HCT116 (cell line): ENCODE measurements around the gene FERMT2. TPM values are rescaled to one million over a fixed set of nuclear protein-coding genes. Genes with fewer than 3 reads are reported as not detected.

Source experiments
- ATAC-seq: fragments of 200-7000 bp; cut with Tn5 transposase; 2 replicates; pipeline ENCODE4 v1.9.1; 2020; ENCODE audit warnings: mild to moderate bottlenecking, moderate library complexity
- Bru-seq: library from RNA; stranded (reverse); fragments of 400-500 nt; gene quantifications from one replicate; lab custom pipeline; 2021; lab: Mats Ljungman, UMichigan
- BruChase-seq, 2 experiments: library from RNA; stranded (reverse); fragments of 400-500 nt; gene quantifications; one replicate each; lab custom pipeline; 2021; lab: Mats Ljungman, UMichigan
- BruUV-seq: library from RNA; stranded (reverse); fragments of 400-500 nt; replicated peaks from 2 replicates; lab custom pipeline; 2021; lab: Mats Ljungman, UMichigan
- CTCF ChIA-PET: fragments of 300-600 bp; sonication (Branson Sonifier 250); formaldehyde crosslinking; loops from one replicate; lab custom pipeline; 2021; ENCODE audit warnings: antibody characterized with exemption; lab: Charles Lee
- POLR2A ChIA-PET: fragments of 300-600, 350-600 bp; sonication (Branson Sonifier 250); formaldehyde crosslinking; loops from one replicate; lab custom pipeline; 2021; ENCODE audit warnings: antibody characterized with exemption; lab: Charles Lee
- RAD21 ChIA-PET, 2 experiments: fragments of 300-600 bp; sonication (Branson Sonifier 250); formaldehyde crosslinking; loops; one replicate each; lab custom pipeline; 2023; ENCODE audit warnings: low total read pairs in 2 of 2; ENCODE audit not compliant: uncharacterized antibody in 2 of 2, unreplicated experiment in 2 of 2, low non-redundant PET in 1 of 2; lab: Charles Lee
- DNase-seq: peaks from one replicate; pipeline ENCODE4 v3.0.0-alpha.2; 2010; ENCODE audit warnings: low read depth, low spot score
- H2AFZ ChIP-seq: fragments of 200-600 bp; shearing (Covaris generic), sonication (generic); 2 replicates; pipeline ENCODE4 v1.6.1; 2017; ENCODE audit warnings: low read depth, mixed run types, mixed read lengths, antibody characterized with exemption, low read length; ENCODE audit not compliant: poor library complexity, severe bottlenecking
- H3K27ac ChIP-seq: 2 replicates; pipeline ENCODE4 v1.5.1; 2012; ENCODE audit warnings: low read depth, low read length
- H3K27me3 ChIP-seq: fragments of 200-600 bp; sonication (generic); 2 replicates; pipeline ENCODE4 v1.6.1; 2016; ENCODE audit warnings: mixed run types, low read length, mixed read lengths; ENCODE audit not compliant: insufficient read depth
- H3K36me3 ChIP-seq, 2 experiments: fragments of 200-500 bp in 1 of 2; fragments of 200-600 bp in 1 of 2; sonication (Bioruptor generic) in 1 of 2; sonication (generic) in 1 of 2; 2 replicates each; pipeline versions ENCODE4 v1.5.1 to v1.6.1; 2014 to 2016; ENCODE audit warnings: low read length in 2 of 2, inconsistent platforms in 1 of 2, mixed read lengths in 1 of 2, mixed run types in 1 of 2; ENCODE audit not compliant: insufficient read depth in 2 of 2, control insufficient read depth in 1 of 2
- H3K4me1 ChIP-seq, 2 experiments: fragments of 200-600 bp in 1 of 2; sonication (generic) in 1 of 2; 2 replicates each; pipeline versions ENCODE4 v1.5.1 to v1.6.1; 2012 to 2017; ENCODE audit warnings: low read length in 2 of 2, inconsistent platforms in 1 of 2, mild to moderate bottlenecking in 1 of 2, mixed read lengths in 1 of 2, mixed run types in 1 of 2, moderate library complexity in 1 of 2; ENCODE audit not compliant: insufficient read depth in 2 of 2, control insufficient read depth in 1 of 2
- H3K4me2 ChIP-seq: fragments of 200-600 bp; sonication (generic); 2 replicates; pipeline ENCODE4 v1.6.1; 2017; ENCODE audit warnings: mixed run types, low read length, mixed read lengths
- H3K4me3 ChIP-seq, 2 experiments: fragments of 200-600 bp in 1 of 2; sonication (generic) in 1 of 2; replicated peaks in 1 of 2; 2 replicates each; pipeline ENCODE4 v1.5.1; 2011 to 2016; ENCODE audit warnings: low read length in 2 of 2, control low read depth in 1 of 2, low read depth in 1 of 2, mild to moderate bottlenecking in 1 of 2, mixed read lengths in 1 of 2, mixed run types in 1 of 2
- H3K79me2 ChIP-seq: fragments of 200-600 bp; sonication (generic); 2 replicates; pipeline ENCODE4 v1.6.1; 2017; ENCODE audit warnings: mild to moderate bottlenecking, mixed run types, low read length, moderate library complexity, mixed read lengths; ENCODE audit not compliant: insufficient read depth
- H3K9ac ChIP-seq: fragments of 200-600 bp; sonication (generic); 2 replicates; pipeline ENCODE4 v1.6.1; 2016; ENCODE audit warnings: low read length, mixed read lengths
- H3K9me2 ChIP-seq: fragments of 200-600 bp; sonication (generic), shearing (Covaris generic); 2 replicates; pipeline ENCODE4 v1.6.1; 2017; ENCODE audit warnings: mixed run types, mild to moderate bottlenecking, moderate library complexity; ENCODE audit not compliant: insufficient read depth
- H3K9me3 ChIP-seq, 2 experiments: fragments of 200-500 bp in 1 of 2; fragments of 200-600 bp in 1 of 2; sonication (Bioruptor generic) in 1 of 2; sonication (generic) in 1 of 2; 2 replicates each; pipeline ENCODE4 v1.6.1; 2014 to 2017; ENCODE audit warnings: low read length in 2 of 2, mixed read lengths in 2 of 2, inconsistent platforms in 1 of 2, low read depth in 1 of 2, mild to moderate bottlenecking in 1 of 2, mixed run types in 1 of 2, moderate library complexity in 1 of 2; ENCODE audit not compliant: control insufficient read depth in 1 of 2, insufficient read depth in 1 of 2
- H4K20me1 ChIP-seq: fragments of 200-600 bp; sonication (generic), shearing (Covaris generic); 2 replicates; pipeline ENCODE4 v1.6.1; 2017; ENCODE audit warnings: mixed run types, mild to moderate bottlenecking, moderate library complexity; ENCODE audit not compliant: insufficient read depth
- ATF3 ChIP-seq: IDR thresholded peaks from 2 replicates; pipeline ENCODE4 v1.6.1; 2012
- CBX3 ChIP-seq: IDR thresholded peaks from 2 replicates; pipeline ENCODE4 v1.6.1; 2012; ENCODE audit warnings: low read depth
- CEBPB ChIP-seq: IDR thresholded peaks from 2 replicates; pipeline ENCODE4 v1.6.1; 2012; ENCODE audit warnings: low read depth
- EGR1 ChIP-seq: IDR thresholded peaks from 2 replicates; pipeline ENCODE4 v1.6.1; 2012; ENCODE audit warnings: low read depth
- ELF1 ChIP-seq: IDR thresholded peaks from 2 replicates; pipeline ENCODE4 v1.6.1; 2012; ENCODE audit warnings: low read depth, borderline replicate concordance
- EZH2 ChIP-seq: fragments of 200-600 bp; sonication (generic); IDR thresholded peaks from 2 replicates; pipeline ENCODE4 v1.6.1; 2017; ENCODE audit warnings: antibody characterized with exemption, mixed run types
- EZH2phosphoT487 ChIP-seq: fragments of 200-600 bp; IDR thresholded peaks from 2 replicates; pipeline ENCODE4 v1.6.1; 2018; ENCODE audit warnings: antibody characterized with exemption, borderline replicate concordance
- JUND ChIP-seq: IDR thresholded peaks from 2 replicates; pipeline ENCODE4 v1.6.1; 2012
- POLR2AphosphoS5 ChIP-seq: IDR thresholded peaks from 2 replicates; pipeline ENCODE4 v1.6.1; 2011; ENCODE audit warnings: mild to moderate bottlenecking, low read depth, low read length, moderate library complexity
- RAD21 ChIP-seq: IDR thresholded peaks from 2 replicates; pipeline ENCODE4 v1.6.1; 2012; ENCODE audit warnings: low read depth, mild to moderate bottlenecking
- SP1 ChIP-seq: IDR thresholded peaks from 2 replicates; pipeline ENCODE4 v1.6.1; 2012; ENCODE audit warnings: low read depth
- YY1 ChIP-seq: IDR thresholded peaks from 2 replicates; pipeline ENCODE4 v1.6.1; 2011; ENCODE audit warnings: low read length, low read depth, moderate library complexity, mild to moderate bottlenecking; ENCODE audit not compliant: insufficient replicate concordance; ENCODE audit errors: extremely low read depth
- ZFX ChIP-seq: fragments of 450-650 bp; IDR thresholded peaks from 2 replicates; pipeline ENCODE4 v1.6.1; 2017
- ZNF274 ChIP-seq: fragments of 200-500 bp; sonication (Bioruptor generic); IDR thresholded peaks from 2 replicates; pipeline ENCODE4 v1.6.1; 2014; ENCODE audit warnings: mild to moderate bottlenecking, low read depth, low read length, inconsistent platforms
- intact Hi-C: fragments of 100-400 bp; cut with micrococcal nuclease; formaldehyde crosslinking; loops from 2 replicates; pipeline ENCODE4 v1.10.0; 2022
- long read RNA-seq: library from polyadenylated mRNA; unstranded; transcript quantifications from one replicate; pipeline ENCODE4 v2.0.0, GENCODE V29; 2021; ENCODE audit not compliant: unreplicated experiment
- polyA plus RNA-seq: library from polyadenylated mRNA; unstranded; fragments of >200 nt; gene quantifications from 2 replicates; pipeline ENCODE4 v1.2.1, GENCODE V29; 2012; ENCODE audit warnings: missing spikeins
- total RNA-seq: library from RNA; stranded (reverse); gene quantifications from one replicate; pipeline ENCODE4 v1.2.1, GENCODE V29; 2021; ENCODE audit not compliant: unreplicated experiment
- TF ChIP-seq, protein P1 (sequence below): IDR thresholded peaks from 2 replicates; pipeline ENCODE4 v1.6.1; 2012; ENCODE audit warnings: low read depth
- TF ChIP-seq, protein P2 (sequence below), 3 experiments: fragments of 200-600 bp in 1 of 3; sonication (generic) in 1 of 3; IDR thresholded peaks in 2 of 3; conservative IDR thresholded peaks in 1 of 3; 2 replicates each; pipeline ENCODE4 v1.5.1; 2012 to 2017; ENCODE audit warnings: low read depth in 2 of 3, low read length in 2 of 3, antibody characterized with exemption in 1 of 3, borderline replicate concordance in 1 of 3, control low read depth in 1 of 3, mild to moderate bottlenecking in 1 of 3, mixed read lengths in 1 of 3, mixed run types in 1 of 3, moderate library complexity in 1 of 3; ENCODE audit not compliant: insufficient read depth in 1 of 3

FERMT2 gene, protein sequence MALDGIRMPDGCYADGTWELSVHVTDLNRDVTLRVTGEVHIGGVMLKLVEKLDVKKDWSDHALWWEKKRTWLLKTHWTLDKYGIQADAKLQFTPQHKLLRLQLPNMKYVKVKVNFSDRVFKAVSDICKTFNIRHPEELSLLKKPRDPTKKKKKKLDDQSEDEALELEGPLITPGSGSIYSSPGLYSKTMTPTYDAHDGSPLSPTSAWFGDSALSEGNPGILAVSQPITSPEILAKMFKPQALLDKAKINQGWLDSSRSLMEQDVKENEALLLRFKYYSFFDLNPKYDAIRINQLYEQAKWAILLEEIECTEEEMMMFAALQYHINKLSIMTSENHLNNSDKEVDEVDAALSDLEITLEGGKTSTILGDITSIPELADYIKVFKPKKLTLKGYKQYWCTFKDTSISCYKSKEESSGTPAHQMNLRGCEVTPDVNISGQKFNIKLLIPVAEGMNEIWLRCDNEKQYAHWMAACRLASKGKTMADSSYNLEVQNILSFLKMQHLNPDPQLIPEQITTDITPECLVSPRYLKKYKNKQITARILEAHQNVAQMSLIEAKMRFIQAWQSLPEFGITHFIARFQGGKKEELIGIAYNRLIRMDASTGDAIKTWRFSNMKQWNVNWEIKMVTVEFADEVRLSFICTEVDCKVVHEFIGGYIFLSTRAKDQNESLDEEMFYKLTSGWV
- total RNA-seq (24.8 TPM), Bru-seq, nascent RNA (percentile 73 among the genes with signal in this experiment), BruChase-seq, experiment 1, labeled RNA remaining after a 6-hour chase (percentile 69 among the genes with signal in this experiment), BruChase-seq, experiment 2, labeled RNA remaining after a 2-hour chase (percentile 65 among the genes with signal in this experiment)
- polyA plus RNA-seq, result 10.4 and 13.7 TPM in 2 replicates
- long read RNA-seq, transcript FERMT2-201 (15 exons, 3,338 nt), result major isoform, 15 of 40 reads
- long read RNA-seq, partial matches to known transcripts, result 20 of 40 reads
- long read RNA-seq, other reads (novel, unspliced or antisense), result 5 of 40 reads

- peaks cover 11 to 22% of the 10 kb centered on the region in 2 experiments; a peak in 3 of 4 replicates for H3K4me1 ChIP-seq
- no TSS peak for BruUV-seq
- no peaks in the 10 kb centered on the region for H3K27me3 ChIP-seq
- peak within 1 kb of the TSS; percentile 85 for H3K27ac ChIP-seq
- H3K9me2 ChIP-seq, result no peaks in the 10 kb centered on the region
- peak within 1 kb of the TSS; percentile 78 for H2AFZ ChIP-seq
- peaks cover 0 to 2% of the 10 kb centered on the region in 2 experiments; a peak in 2 of 4 replicates for H3K36me3 ChIP-seq
- H3K4me3 ChIP-seq, result peak within 1 kb of the TSS; percentile 80 to 92
- peak within 1 kb of the TSS; percentile 75 for H3K9ac ChIP-seq
- POLR2A ChIA-PET, result interaction anchor here (0.8 to 1.7 kb wide), 2 partner anchors 10 to 52 kb away, joined by 3 to 5 read pairs; no protein-coding TSS in a partner anchor
- DNase-seq (peak; percentile 57), ATAC-seq (peak; percentile 91)
- RAD21 ChIA-PET, result no interaction called here
- no peaks in the 10 kb centered on the region for H3K9me3 ChIP-seq
- peak within 1 kb of the TSS; percentile 86 for H3K4me2 ChIP-seq
- peaks cover 3% of the 10 kb centered on the region; the same call in 1 of the 2 replicates for H4K20me1 ChIP-seq
- intact Hi-C loops, result loop anchor here (5.0 kb wide), 1 partner anchor 109 kb away; no protein-coding TSS in a partner anchor
- peaks cover 30% of the 10 kb centered on the region for H3K79me2 ChIP-seq
- CTCF ChIA-PET, result interaction anchor here (2.5 kb wide), 1 partner anchor 10 kb away, joined by 18 read pairs; no protein-coding TSS in a partner anchor
- TF ChIP-seq ATF3, result no peak
- no peak for TF ChIP-seq SP1
- no peak for TF ChIP-seq EZH2phosphoT487
- TF ChIP-seq, protein P1, sequence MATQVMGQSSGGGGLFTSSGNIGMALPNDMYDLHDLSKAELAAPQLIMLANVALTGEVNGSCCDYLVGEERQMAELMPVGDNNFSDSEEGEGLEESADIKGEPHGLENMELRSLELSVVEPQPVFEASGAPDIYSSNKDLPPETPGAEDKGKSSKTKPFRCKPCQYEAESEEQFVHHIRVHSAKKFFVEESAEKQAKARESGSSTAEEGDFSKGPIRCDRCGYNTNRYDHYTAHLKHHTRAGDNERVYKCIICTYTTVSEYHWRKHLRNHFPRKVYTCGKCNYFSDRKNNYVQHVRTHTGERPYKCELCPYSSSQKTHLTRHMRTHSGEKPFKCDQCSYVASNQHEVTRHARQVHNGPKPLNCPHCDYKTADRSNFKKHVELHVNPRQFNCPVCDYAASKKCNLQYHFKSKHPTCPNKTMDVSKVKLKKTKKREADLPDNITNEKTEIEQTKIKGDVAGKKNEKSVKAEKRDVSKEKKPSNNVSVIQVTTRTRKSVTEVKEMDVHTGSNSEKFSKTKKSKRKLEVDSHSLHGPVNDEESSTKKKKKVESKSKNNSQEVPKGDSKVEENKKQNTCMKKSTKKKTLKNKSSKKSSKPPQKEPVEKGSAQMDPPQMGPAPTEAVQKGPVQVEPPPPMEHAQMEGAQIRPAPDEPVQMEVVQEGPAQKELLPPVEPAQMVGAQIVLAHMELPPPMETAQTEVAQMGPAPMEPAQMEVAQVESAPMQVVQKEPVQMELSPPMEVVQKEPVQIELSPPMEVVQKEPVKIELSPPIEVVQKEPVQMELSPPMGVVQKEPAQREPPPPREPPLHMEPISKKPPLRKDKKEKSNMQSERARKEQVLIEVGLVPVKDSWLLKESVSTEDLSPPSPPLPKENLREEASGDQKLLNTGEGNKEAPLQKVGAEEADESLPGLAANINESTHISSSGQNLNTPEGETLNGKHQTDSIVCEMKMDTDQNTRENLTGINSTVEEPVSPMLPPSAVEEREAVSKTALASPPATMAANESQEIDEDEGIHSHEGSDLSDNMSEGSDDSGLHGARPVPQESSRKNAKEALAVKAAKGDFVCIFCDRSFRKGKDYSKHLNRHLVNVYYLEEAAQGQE, result no peak
- TF ChIP-seq ELF1, result no peak
- TF ChIP-seq CBX3, result 0 out of 2 replicates have a peak, but pooled peaks have one; percentile 23
- TF ChIP-seq, protein P2, sequence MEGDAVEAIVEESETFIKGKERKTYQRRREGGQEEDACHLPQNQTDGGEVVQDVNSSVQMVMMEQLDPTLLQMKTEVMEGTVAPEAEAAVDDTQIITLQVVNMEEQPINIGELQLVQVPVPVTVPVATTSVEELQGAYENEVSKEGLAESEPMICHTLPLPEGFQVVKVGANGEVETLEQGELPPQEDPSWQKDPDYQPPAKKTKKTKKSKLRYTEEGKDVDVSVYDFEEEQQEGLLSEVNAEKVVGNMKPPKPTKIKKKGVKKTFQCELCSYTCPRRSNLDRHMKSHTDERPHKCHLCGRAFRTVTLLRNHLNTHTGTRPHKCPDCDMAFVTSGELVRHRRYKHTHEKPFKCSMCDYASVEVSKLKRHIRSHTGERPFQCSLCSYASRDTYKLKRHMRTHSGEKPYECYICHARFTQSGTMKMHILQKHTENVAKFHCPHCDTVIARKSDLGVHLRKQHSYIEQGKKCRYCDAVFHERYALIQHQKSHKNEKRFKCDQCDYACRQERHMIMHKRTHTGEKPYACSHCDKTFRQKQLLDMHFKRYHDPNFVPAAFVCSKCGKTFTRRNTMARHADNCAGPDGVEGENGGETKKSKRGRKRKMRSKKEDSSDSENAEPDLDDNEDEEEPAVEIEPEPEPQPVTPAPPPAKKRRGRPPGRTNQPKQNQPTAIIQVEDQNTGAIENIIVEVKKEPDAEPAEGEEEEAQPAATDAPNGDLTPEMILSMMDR (IDR thresholded peaks at IDR 0.05 in 2 of 3, conservative IDR thresholded peaks at IDR 0.05 in 1 of 3; ENCODE audit: borderline replicate concordance in 1 of 3, insufficient read depth in 1 of 3, low read depth in 2 of 3, low read length in 2 of 3), result no peak
- no peak for TF ChIP-seq CEBPB
- no peak; the same call in 1 of the 2 replicates for TF ChIP-seq ZFX
- TF ChIP-seq ZNF274, result no peak
- TF ChIP-seq JUND, result no peak
- peak; percentile 11 for TF ChIP-seq YY1
- no peak for TF ChIP-seq RAD21
- no peak for TF ChIP-seq EGR1
- no peak for TF ChIP-seq EZH2
- peak; percentile 58 for TF ChIP-seq POLR2AphosphoS5
These were observed at the start of gene FERMT2 for GRCh38 chr14:52950898-52951680. FERMT2 (minus strand) TSS chr14:52951050; CDS start chr14:52950568, 482 bp downstream.
